Fibroblast of lung (primary cell): Measurements from ENCODE around the gene KIF5A.

ENCODE experiments used
- EZH2 ChIP-seq: IDR thresholded peaks from 2 replicates; pipeline ENCODE4 v1.5.1; 2012; ENCODE audit warnings: low read length, control low read depth, mild to moderate bottlenecking; ENCODE audit errors: missing control alignments
- TF ChIP-seq, protein P1 (sequence below), 2 donors: IDR thresholded peaks in 1 of 2; conservative IDR thresholded peaks in 1 of 2; 1 replicate in 1 of 2; 2 replicates in 1 of 2; pipeline ENCODE4 v1.5.1; 2011 to 2012; ENCODE audit warnings: low read length in 2 of 2, control low read depth in 1 of 2, inconsistent platforms in 1 of 2, low read depth in 1 of 2, mild to moderate bottlenecking in 1 of 2

DNA sequence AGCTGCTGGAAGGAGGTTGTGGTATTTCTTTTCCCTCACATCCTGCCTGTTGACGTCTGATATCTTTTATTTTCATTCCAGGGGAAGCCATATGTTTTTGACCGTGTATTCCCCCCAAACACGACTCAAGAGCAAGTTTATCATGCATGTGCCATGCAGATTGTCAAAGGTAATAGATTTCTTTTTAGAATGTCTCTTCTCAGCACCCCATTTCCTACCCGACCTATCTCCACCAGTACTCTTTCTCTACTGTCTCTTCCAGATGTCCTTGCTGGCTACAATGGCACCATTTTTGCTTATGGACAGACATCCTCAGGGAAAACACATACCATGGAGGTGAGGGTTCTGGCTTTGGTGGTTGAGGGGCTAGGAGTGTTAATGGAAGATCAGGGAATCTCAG lies 13.5 kb downstream of the KIF5A start:
- TF ChIP-seq, protein P1, sequence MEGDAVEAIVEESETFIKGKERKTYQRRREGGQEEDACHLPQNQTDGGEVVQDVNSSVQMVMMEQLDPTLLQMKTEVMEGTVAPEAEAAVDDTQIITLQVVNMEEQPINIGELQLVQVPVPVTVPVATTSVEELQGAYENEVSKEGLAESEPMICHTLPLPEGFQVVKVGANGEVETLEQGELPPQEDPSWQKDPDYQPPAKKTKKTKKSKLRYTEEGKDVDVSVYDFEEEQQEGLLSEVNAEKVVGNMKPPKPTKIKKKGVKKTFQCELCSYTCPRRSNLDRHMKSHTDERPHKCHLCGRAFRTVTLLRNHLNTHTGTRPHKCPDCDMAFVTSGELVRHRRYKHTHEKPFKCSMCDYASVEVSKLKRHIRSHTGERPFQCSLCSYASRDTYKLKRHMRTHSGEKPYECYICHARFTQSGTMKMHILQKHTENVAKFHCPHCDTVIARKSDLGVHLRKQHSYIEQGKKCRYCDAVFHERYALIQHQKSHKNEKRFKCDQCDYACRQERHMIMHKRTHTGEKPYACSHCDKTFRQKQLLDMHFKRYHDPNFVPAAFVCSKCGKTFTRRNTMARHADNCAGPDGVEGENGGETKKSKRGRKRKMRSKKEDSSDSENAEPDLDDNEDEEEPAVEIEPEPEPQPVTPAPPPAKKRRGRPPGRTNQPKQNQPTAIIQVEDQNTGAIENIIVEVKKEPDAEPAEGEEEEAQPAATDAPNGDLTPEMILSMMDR (conservative IDR thresholded peaks at IDR 0.05 in 1 of 2, IDR thresholded peaks at IDR 0.05 in 1 of 2; ENCODE audit: low read depth in 1 of 2, low read length in 2 of 2): no peak
- no peak for TF ChIP-seq EZH2
